ENCODE measurements around the gene MAG. TPM values are rescaled to one million over a fixed set of nuclear protein-coding genes. Genes with fewer than 3 reads are reported as not detected.

MAG gene
- total and polyA plus RNA-seq, 2 of the 13 experiments (the other 11 are each of a cell fraction or from before 2014, with no cell fraction given): 0.20 to 1.3 TPM

Small RNAs within 50 kb of the gene (microRNA-seq; reads per million reads assigned to microRNA genes)
- not detected for gene MIR5196

Other genes starting within 250 kb of the MAG start
- not detected in 2 replicates for gene FXYD3, start 176.3 kb upstream of the MAG start, total RNA-seq (2016; rRNA removed; fragmentation: Illumina TruSeq; extraction: Trizol)
- 4.9 and 5.5 TPM in 2 replicates for gene FXYD3, start 176.3 kb upstream of the MAG start, polyA plus RNA-seq (2011; rRNA removed)
- gene LGI4, start 157.1 kb upstream of the MAG start, total RNA-seq (2016; rRNA removed; fragmentation: Illumina TruSeq; extraction: Trizol): not detected in 2 replicates
- 2.8 and 4.2 TPM in 2 replicates for gene LGI4, start 157.1 kb upstream of the MAG start, polyA plus RNA-seq (2011; rRNA removed)
- gene FXYD1, start 153.3 kb upstream of the MAG start, total RNA-seq (2016; rRNA removed; fragmentation: Illumina TruSeq; extraction: Trizol): not detected in 2 replicates
- gene FXYD1, start 153.3 kb upstream of the MAG start, polyA plus RNA-seq (2011; rRNA removed): 27.0 and 31.2 TPM in 2 replicates
- not detected in 2 replicates for gene FXYD7, start 148.9 kb upstream of the MAG start, total RNA-seq (2016; rRNA removed; fragmentation: Illumina TruSeq; extraction: Trizol)
- 0.17 and 0.55 TPM in 2 replicates for gene FXYD7, start 148.9 kb upstream of the MAG start, polyA plus RNA-seq (2011; rRNA removed)
- not detected in 2 replicates for gene FXYD5, start 137.4 kb upstream of the MAG start, total RNA-seq (2016; rRNA removed; fragmentation: Illumina TruSeq; extraction: Trizol)
- gene FXYD5, start 137.4 kb upstream of the MAG start, polyA plus RNA-seq (2011; rRNA removed): 0.65 and 0.91 TPM in 2 replicates
- gene FAM187B, start 63.4 kb upstream of the MAG start, total RNA-seq (2016; rRNA removed; fragmentation: Illumina TruSeq; extraction: Trizol): not detected in 2 replicates
- gene FAM187B, start 63.4 kb upstream of the MAG start, polyA plus RNA-seq (2011; rRNA removed): not detected in 2 replicates
- 14.2 and 29.2 TPM in 2 replicates for gene LSR, start 43.2 kb upstream of the MAG start, total RNA-seq (2016; rRNA removed; fragmentation: Illumina TruSeq; extraction: Trizol)
- 79.2 and 111 TPM in 2 replicates for gene LSR, start 43.2 kb upstream of the MAG start, polyA plus RNA-seq (2011; rRNA removed)
- 44.8 and 54.9 TPM in 2 replicates for gene USF2, start 23.2 kb upstream of the MAG start, total RNA-seq (2016; rRNA removed; fragmentation: Illumina TruSeq; extraction: Trizol)
- gene USF2, start 23.2 kb upstream of the MAG start, polyA plus RNA-seq (2011; rRNA removed): 94.9 and 106 TPM in 2 replicates
- 25.7 and 47.6 TPM in 2 replicates for gene HAMP, start 9.6 kb upstream of the MAG start, total RNA-seq (2016; rRNA removed; fragmentation: Illumina TruSeq; extraction: Trizol)
- gene HAMP, start 9.6 kb upstream of the MAG start, polyA plus RNA-seq (2011; rRNA removed): 36.1 and 73.0 TPM in 2 replicates
- gene CD22, start 37.0 kb downstream of the MAG start, total RNA-seq (2016; rRNA removed; fragmentation: Illumina TruSeq; extraction: Trizol): 0.49 and 0.71 TPM in 2 replicates
- gene CD22, start 37.0 kb downstream of the MAG start, polyA plus RNA-seq (2011; rRNA removed): 0.98 and 1.7 TPM in 2 replicates
- gene FFAR1, start 55.7 kb downstream of the MAG start, total RNA-seq (2016; rRNA removed; fragmentation: Illumina TruSeq; extraction: Trizol): not detected in 2 replicates
- not detected in 2 replicates for gene FFAR1, start 55.7 kb downstream of the MAG start, polyA plus RNA-seq (2011; rRNA removed)
- gene FFAR3, start 66.3 kb downstream of the MAG start, total RNA-seq (2016; rRNA removed; fragmentation: Illumina TruSeq; extraction: Trizol): not detected in 2 replicates
- not detected in 2 replicates for gene FFAR3, start 66.3 kb downstream of the MAG start, polyA plus RNA-seq (2011; rRNA removed)
- not detected in 2 replicates for gene GPR42, start 78.9 kb downstream of the MAG start, total RNA-seq (2016; rRNA removed; fragmentation: Illumina TruSeq; extraction: Trizol)
- not detected in 2 replicates for gene GPR42, start 78.9 kb downstream of the MAG start, polyA plus RNA-seq (2011; rRNA removed)
- not detected in 2 replicates for gene FFAR2, start 156.1 kb downstream of the MAG start, total RNA-seq (2016; rRNA removed; fragmentation: Illumina TruSeq; extraction: Trizol)
- gene FFAR2, start 156.1 kb downstream of the MAG start, polyA plus RNA-seq (2011; rRNA removed): 0.12 and 0.30 TPM in 2 replicates
- gene KRTDAP, start 198.3 kb downstream of the MAG start, total RNA-seq (2016; rRNA removed; fragmentation: Illumina TruSeq; extraction: Trizol): 0.86 TPM in 1 of 2 replicates, not detected in the other
- gene KRTDAP, start 198.3 kb downstream of the MAG start, polyA plus RNA-seq (2011; rRNA removed): 0.67 and 1.5 TPM in 2 replicates
- 57.0 and 57.1 TPM in 2 replicates for gene DMKN, start 221.5 kb downstream of the MAG start, total RNA-seq (2016; rRNA removed; fragmentation: Illumina TruSeq; extraction: Trizol)
- gene DMKN, start 221.5 kb downstream of the MAG start, polyA plus RNA-seq (2011; rRNA removed): 50.8 and 71.8 TPM in 2 replicates
- not detected in 2 replicates for gene SBSN, start 236.2 kb downstream of the MAG start, total RNA-seq (2016; rRNA removed; fragmentation: Illumina TruSeq; extraction: Trizol)
- not detected in 2 replicates for gene SBSN, start 236.2 kb downstream of the MAG start, polyA plus RNA-seq (2011; rRNA removed)
- gene GAPDHS, start 241.3 kb downstream of the MAG start, total RNA-seq (2016; rRNA removed; fragmentation: Illumina TruSeq; extraction: Trizol): not detected in 2 replicates
- 0.09 TPM in 1 of 2 replicates, not detected in the other for gene GAPDHS, start 241.3 kb downstream of the MAG start, polyA plus RNA-seq (2011; rRNA removed)